GM12892 (cell line): ENCODE measurements around the gene MED12L.

Experiments
- POLR2A ChIP-seq: IDR thresholded peaks from 2 replicates; pipeline ENCODE4 v1.6.1; 2011; ENCODE audit warnings: low read depth, low read length, control low read depth
- POLR2AphosphoS5 ChIP-seq: IDR thresholded peaks from 2 replicates; pipeline ENCODE4 v1.6.1; 2011; ENCODE audit warnings: low read depth, low read length, control low read depth

GRCh38 chr3:151391720-151392119 lies 306.3 kb downstream of the MED12L start:
- TF ChIP-seq POLR2A (no peak), POLR2AphosphoS5 (no peak)
